ENCODE results near the gene GPR17. TPM values are rescaled to one million over a fixed set of nuclear protein-coding genes. Genes with fewer than 3 reads are reported as not detected.

The GPR17 gene
- total and polyA plus RNA-seq, 10 donors = 0.09 to 1.9 (median 0.24) TPM; not detected in 4

DNA sequence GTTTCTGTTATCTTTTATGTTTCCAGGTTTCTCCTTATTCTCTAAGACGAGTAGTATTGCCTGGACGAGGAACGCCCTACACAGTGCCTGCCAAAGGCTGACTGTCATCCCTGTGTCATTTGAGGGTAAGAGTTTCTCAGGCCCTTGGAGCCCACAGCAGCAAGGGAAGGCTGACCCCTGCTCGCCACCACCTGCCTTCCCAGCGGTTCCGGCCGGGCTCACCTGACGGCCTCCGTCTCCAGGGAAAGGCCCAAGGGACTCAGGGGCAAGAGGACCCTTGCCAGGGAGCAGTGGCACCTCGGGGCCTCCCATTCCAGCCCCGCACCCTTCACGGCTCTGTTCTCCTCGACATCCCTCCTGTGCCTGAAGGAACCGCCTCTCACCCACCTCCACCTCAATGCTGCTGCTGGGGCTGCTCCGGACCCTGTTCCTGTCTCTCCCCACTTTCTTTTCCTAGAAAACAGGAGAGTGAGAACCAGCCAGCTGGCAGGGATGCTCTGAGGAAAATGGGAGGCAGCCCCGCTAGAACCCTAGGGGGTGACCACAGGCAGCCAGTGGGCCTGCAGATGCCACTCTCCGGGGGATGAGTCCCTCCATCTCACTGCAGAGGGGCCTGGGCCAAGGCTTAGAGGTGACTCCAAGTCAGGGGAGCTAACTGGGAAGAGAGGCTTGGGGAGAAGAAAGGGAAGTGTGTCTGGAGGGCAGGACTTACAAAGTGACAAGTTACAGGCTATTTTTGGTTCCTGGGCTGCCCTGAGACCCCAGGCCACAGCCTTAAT, 27.5 kb downstream of the GPR17 start:
- Histone ChIP-seq H3K9me3 (no peaks in the 10 kb centered on the region), H3K36me3 (no peaks in the 10 kb centered on the region), H3K27me3 (replicated peaks in 1 of 7) (peaks cover 0 to 69% (median 23%) of the 10 kb centered on the region in 7 donors), H3K4me1 (peaks cover 4 to 61% (median 39%) of the 10 kb centered on the region in 6 donors), H3K4me3 (peak overlapping the region; percentile 42 to 78 (median 62)), H3K27ac (peak overlapping the region; percentile 63 to 90 (median 86))
- WGBS, 5 donors = 66 to 84% (median 75%) methylated on average over 17 of the region's 17 CpGs
- TF ChIP-seq POLR2A (IDR thresholded peaks at IDR 0.05) = no peak
- TF ChIP-seq, protein P1, sequence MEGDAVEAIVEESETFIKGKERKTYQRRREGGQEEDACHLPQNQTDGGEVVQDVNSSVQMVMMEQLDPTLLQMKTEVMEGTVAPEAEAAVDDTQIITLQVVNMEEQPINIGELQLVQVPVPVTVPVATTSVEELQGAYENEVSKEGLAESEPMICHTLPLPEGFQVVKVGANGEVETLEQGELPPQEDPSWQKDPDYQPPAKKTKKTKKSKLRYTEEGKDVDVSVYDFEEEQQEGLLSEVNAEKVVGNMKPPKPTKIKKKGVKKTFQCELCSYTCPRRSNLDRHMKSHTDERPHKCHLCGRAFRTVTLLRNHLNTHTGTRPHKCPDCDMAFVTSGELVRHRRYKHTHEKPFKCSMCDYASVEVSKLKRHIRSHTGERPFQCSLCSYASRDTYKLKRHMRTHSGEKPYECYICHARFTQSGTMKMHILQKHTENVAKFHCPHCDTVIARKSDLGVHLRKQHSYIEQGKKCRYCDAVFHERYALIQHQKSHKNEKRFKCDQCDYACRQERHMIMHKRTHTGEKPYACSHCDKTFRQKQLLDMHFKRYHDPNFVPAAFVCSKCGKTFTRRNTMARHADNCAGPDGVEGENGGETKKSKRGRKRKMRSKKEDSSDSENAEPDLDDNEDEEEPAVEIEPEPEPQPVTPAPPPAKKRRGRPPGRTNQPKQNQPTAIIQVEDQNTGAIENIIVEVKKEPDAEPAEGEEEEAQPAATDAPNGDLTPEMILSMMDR (IDR thresholded peaks at IDR 0.05 in 8 of 11, conservative IDR thresholded peaks at IDR 0.05 in 3 of 11) = no peak
- no peak for TF ChIP-seq POLR2AphosphoS5 (IDR thresholded peaks at IDR 0.05)
- no peak for DNase-seq
- intact Hi-C loops (cut with DNase I; ENCODE audit: low total_unique reads) = no loop called here

DNA sequence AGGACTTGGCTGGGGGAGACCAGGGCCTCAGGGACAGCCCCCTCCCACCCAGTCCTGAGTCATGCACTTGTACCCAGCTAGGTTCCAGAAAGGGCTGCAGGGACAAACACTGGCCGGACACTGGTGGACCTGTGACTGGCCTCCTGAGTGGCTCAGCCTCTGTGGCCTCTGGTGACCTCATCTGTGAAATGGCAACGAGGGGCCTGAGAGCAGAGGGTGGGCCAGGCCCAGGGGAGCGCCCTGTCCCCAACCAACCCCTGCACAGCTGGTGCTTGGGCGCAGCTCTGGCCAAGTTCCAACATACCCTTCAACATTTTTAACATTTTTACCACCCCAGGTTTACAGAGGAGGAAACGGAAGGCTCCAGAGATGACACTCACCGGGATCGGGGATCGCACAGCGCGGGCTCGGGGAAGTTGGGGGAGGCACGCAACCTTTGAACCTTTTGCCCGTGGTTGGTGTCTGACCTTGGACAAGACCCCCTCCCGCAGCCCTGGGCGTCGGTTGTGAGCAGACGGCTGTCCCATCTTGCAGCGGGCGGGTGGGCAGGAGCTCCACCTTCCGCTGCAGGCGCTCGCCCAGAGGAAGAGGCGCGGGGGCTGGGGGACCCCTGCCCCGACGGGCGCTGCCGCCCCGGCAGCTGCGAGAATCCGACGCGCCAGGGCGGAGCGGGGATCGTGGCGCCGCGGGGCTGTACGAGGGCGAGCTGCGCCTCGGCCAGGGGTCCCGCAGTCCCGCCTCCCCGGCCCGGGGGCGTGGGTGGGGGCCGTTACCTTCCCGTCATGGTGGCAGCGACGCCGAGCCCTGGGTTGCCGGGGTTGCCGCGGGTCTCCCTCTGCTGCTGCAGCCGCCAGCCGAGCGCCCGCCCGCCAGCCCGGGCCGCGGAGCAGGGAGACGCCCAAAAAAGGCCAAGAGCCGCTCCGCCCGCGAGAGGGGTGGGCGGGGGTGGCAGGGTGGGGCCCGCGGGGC, 28.6 kb downstream of the GPR17 start:
- peak overlapping the region; percentile 63 to 90 (median 86) for H3K27ac ChIP-seq
- intact Hi-C loops (cut with DNase I; ENCODE audit: low total_unique reads) = no loop called here
- no peaks in the 10 kb centered on the region for H3K36me3 ChIP-seq
- H3K4me1 ChIP-seq = peaks cover 4 to 61% (median 39%) of the 10 kb centered on the region in 6 donors
- peak; percentile 80 for DNase-seq
- TF ChIP-seq POLR2AphosphoS5 (IDR thresholded peaks at IDR 0.05) (peak in 2 of 3 donors; percentile 41 to 53), POLR2A (IDR thresholded peaks at IDR 0.05) (no peak)
- TF ChIP-seq, protein P1 (IDR thresholded peaks at IDR 0.05 in 8 of 11, conservative IDR thresholded peaks at IDR 0.05 in 3 of 11) = no peak
- no peaks in the 10 kb centered on the region for H3K9me3 ChIP-seq
- 6 to 14% (median 9%) methylated on average over 27 to 72 of the region's 72 CpGs for WGBS, 5 donors
- peaks cover 0 to 69% (median 23%) of the 10 kb centered on the region in 7 donors for H3K27me3 ChIP-seq (replicated peaks in 1 of 7)
- peak overlapping the region; percentile 42 to 78 (median 62) for H3K4me3 ChIP-seq

DNA sequence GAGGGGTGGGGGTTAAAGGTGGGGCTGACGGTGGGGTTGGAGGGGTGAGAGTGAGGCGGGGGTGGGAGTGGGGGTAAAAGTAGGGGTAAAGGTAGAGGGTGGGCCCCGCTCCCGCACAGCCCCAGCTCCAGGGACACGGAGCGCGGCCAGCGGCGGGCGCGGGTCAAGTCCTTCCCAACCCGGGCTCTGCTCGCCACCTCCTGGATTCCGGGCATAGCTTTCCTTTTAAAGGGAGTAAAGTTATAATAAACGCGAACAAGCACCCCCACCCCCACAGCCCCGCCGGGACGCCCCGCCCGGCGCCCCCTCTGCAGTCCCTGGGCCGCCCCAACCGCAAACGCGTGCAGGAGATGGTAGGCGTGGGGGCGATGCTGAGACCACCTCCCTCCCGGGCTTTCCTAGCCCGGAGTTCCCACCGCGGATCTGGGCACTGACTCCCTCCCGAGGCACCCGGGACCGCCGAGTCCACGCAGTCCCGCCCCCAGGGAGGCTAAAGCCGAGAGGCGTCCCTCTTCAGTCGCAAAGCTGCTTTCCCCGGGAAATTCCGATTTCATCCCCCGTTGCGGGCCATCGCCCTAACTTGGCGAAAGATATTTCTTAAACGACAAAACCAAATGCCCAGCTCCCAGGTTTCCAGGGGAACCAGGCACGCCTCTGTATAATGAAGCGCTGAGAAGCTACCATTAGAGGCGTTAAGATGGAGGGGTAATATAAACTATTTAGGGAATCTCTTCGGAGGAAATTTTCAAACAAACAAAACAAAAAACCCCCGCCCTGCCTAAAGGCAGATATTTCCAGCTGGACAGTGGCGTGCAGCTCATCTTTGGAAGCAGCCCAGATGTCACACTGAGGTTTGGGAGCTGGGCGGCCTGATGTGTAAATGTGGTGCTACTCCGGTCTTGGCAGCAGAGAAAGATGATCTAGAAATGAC, 29.6 kb downstream of the GPR17 start, which contains the start of gene LIMS2:
LIMS2 (minus strand) TSS at position 200 of the 931 bp plus-strand sequence. CDS start 506 bp downstream, outside the sequence.
- WGBS, 5 donors = 7 to 13% (median 10%) methylated on average over 32 to 56 of the region's 56 CpGs
- Histone ChIP-seq H3K27ac (peak within 1 kb of the TSS; percentile 63 to 90 (median 86)), H3K36me3 (no peaks in the 10 kb centered on the region), H3K4me3 (peak within 1 kb of the TSS; percentile 45 to 78 (median 62)), H3K9me3 (no peaks in the 10 kb centered on the region), H3K4me1 (peaks cover 4 to 65% (median 40%) of the 10 kb centered on the region in 6 donors), H3K27me3 (replicated peaks in 1 of 7) (peaks cover 0 to 69% (median 23%) of the 10 kb centered on the region in 7 donors)
- peak; percentile 78 for DNase-seq
- intact Hi-C loops (cut with DNase I; ENCODE audit: low total_unique reads) = no loop called here
- TF ChIP-seq POLR2A (IDR thresholded peaks at IDR 0.05) (no peak), POLR2AphosphoS5 (IDR thresholded peaks at IDR 0.05) (peak; percentile 19 to 65 (median 56))
- TF ChIP-seq, protein P1 (IDR thresholded peaks at IDR 0.05 in 8 of 11, conservative IDR thresholded peaks at IDR 0.05 in 3 of 11) = peak in 2 of 11 experiments; percentile 14 to 16

Data from spleen (tissue), 11 donors.